Esophagus muscularis mucosa (tissue), 4 donors: ENCODE data around the gene NDUFS7. TPM values are rescaled to one million over a fixed set of nuclear protein-coding genes. Genes with fewer than 3 reads are reported as not detected.
A peak's percentile ranks its signal among the peaks of the same experiment; 100 is the strongest.
"Not testable (repeated sequence)": the region's sequence is repeated elsewhere in the genome, so short reads cannot be mapped to it uniquely, and the experiment has no call there.

Experiments used
- DNase-seq: peaks from one replicate; pipeline ENCODE4 v3.0.0-alpha.2; 2017; ENCODE audit errors: extremely low spot score
- H3K27ac ChIP-seq, 4 donors: fragments of 200-600 bp; sonication (generic); replicated peaks in 1 of 4; 1 replicate in 3 of 4; 2 replicates in 1 of 4; pipeline ENCODE4 v1.5.1; 2016 to 2019; ENCODE audit warnings: mild to moderate bottlenecking in 1 of 4
- H3K27me3 ChIP-seq, 4 donors: fragments of 200-600 bp; sonication (generic); one replicate each; pipeline versions ENCODE4 v1.5.1 to v1.6.0; 2016 to 2019
- H3K36me3 ChIP-seq, 4 donors: fragments of 200-600 bp; sonication (generic); one replicate each; pipeline ENCODE4 v1.5.1; 2016 to 2019
- H3K4me1 ChIP-seq, 4 donors: fragments of 200-600 bp; sonication (generic); one replicate each; pipeline ENCODE4 v1.5.1; 2016 to 2019
- H3K4me3 ChIP-seq, 4 donors: fragments of 200-600 bp; sonication (generic); 1 replicate in 2 of 4; 2 replicates in 2 of 4; pipeline ENCODE4 v1.5.1; 2016 to 2019; ENCODE audit warnings: mild to moderate bottlenecking in 4 of 4, moderate library complexity in 1 of 4
- H3K9me3 ChIP-seq, 4 donors: fragments of 200-600 bp; sonication (generic); 1 replicate in 3 of 4; 2 replicates in 1 of 4; pipeline ENCODE4 v1.5.1; 2016 to 2019
- CTCF ChIP-seq, 3 experiments: fragments of 200-600 bp in 2 of 3; fragments of 450-650 bp in 1 of 3; sonication (generic) in 2 of 3; IDR thresholded peaks; one replicate each; pipeline ENCODE4 v1.5.1; 2017 to 2019; ENCODE audit warnings: antibody characterized with exemption in 3 of 3, mild to moderate bottlenecking in 2 of 3, moderate library complexity in 1 of 3
- EP300 ChIP-seq: sonication (generic); formaldehyde crosslinking; IDR thresholded peaks from one replicate; pipeline ENCODE4 v1.6.1; 2017; ENCODE audit warnings: antibody characterized with exemption
- POLR2A ChIP-seq: fragments of 450-650 bp; IDR thresholded peaks from one replicate; pipeline ENCODE4 v1.6.1; 2017; ENCODE audit warnings: antibody characterized with exemption, moderate library complexity, mild to moderate bottlenecking, low read depth
- POLR2AphosphoS5 ChIP-seq, 2 donors: sonication (generic); formaldehyde crosslinking; IDR thresholded peaks; one replicate each; pipeline ENCODE4 v1.6.1; 2017; ENCODE audit warnings: antibody characterized with exemption in 2 of 2
- WGBS: methylation state at CpG from one replicate; pipeline ENCODE4 v1.1.5; 2018; 5-methylcytosine and 5-hydroxymethylcytosine counted together
- intact Hi-C: fragments of 100-400 bp; cut with DNase I; formaldehyde crosslinking; loops from one replicate; pipeline ENCODE4 v1.15.1; 2023
- total RNA-seq, 4 donors: library from RNA; depleted of rRNA; stranded (reverse); fragments of >200 nt; gene quantifications; one replicate each; pipeline versions ENCODE4 v1.1.0 to v1.2.1, GENCODE V29; 2016

Gene NDUFS7
- total RNA-seq, 4 donors from 2014 or later, result 85.6 to 110 (median 89.4) TPM

- intact Hi-C loops, result no loop called here
- H3K4me1 ChIP-seq, result peaks cover 15 to 32% (median 27%) of the 10 kb centered on the region in 4 donors
- H3K27ac ChIP-seq, result no peak overlapping the region
- no peak for TF ChIP-seq POLR2A
- TF ChIP-seq EP300, result no peak
- TF ChIP-seq CTCF (IDR thresholded peaks at IDR 0.05), result no peak
- TF ChIP-seq POLR2AphosphoS5 (IDR thresholded peaks at IDR 0.05), result no peak
- H3K9me3 ChIP-seq, result no peaks in the 10 kb centered on the region
- H3K4me3 ChIP-seq, result peak overlapping the region; percentile 68 to 98 (median 88)
- no peak for DNase-seq
- peaks cover 48 to 68% (median 64%) of the 10 kb centered on the region in 4 donors for H3K36me3 ChIP-seq
- H3K27me3 ChIP-seq, result no peaks in the 10 kb centered on the region
- 61% methylated on average over 8 of the region's 8 CpGs for WGBS
Observed at GRCh38 chr19:1437609-1438008, 53.9 kb downstream of the NDUFS7 start.

GRCh38 chr19:1438035-1438932 is 54.6 kb downstream of the NDUFS7 start, which contains the start of gene RPS15:
Gene RPS15, plus strand, starts transcription at chr19:1438396. Its CDS starts 30 bp downstream, at chr19:1438426.
- Histone ChIP-seq H3K27ac (peak within 1 kb of the TSS; percentile 79 to 90 (median 88)), H3K27me3 (no peaks in the 10 kb centered on the region), H3K4me3 (peak within 1 kb of the TSS; percentile 68 to 98 (median 88)), H3K36me3 (peaks cover 41 to 65% (median 60%) of the 10 kb centered on the region in 4 donors), H3K9me3 (no peaks in the 10 kb centered on the region), H3K4me1 (peaks cover 15 to 32% (median 27%) of the 10 kb centered on the region in 4 donors)
- intact Hi-C loops, result no loop called here
- TF ChIP-seq POLR2AphosphoS5 (IDR thresholded peaks at IDR 0.05) (peak; percentile 98 to 99), CTCF (IDR thresholded peaks at IDR 0.05) (peak; percentile 98 to 99 (median 98)), EP300 (no peak), POLR2A (peak; percentile 86)
- peak; percentile 98 for DNase-seq
- 2% methylated on average over 33 of the region's 100 CpGs for WGBS

GRCh38 chr19:1438933-1439354 is 55.2 kb downstream of the NDUFS7 start:
- intact Hi-C loops, result no loop called here

GRCh38 chr19:1439525-1440417 is 56.1 kb downstream of the NDUFS7 start:
- 81% methylated on average over 47 of the region's 57 CpGs for WGBS
- Histone ChIP-seq H3K36me3 (peaks cover 31 to 50% (median 45%) of the 10 kb centered on the region in 4 donors), H3K4me1 (peaks cover 17 to 35% (median 30%) of the 10 kb centered on the region in 4 donors), H3K4me3 (peak overlapping the region; percentile 68 to 98 (median 88)), H3K27ac (peak overlapping the region in 3 of 4 donors; percentile 79 to 90 (median 87))
- not testable (repeated sequence) for H3K9me3 ChIP-seq, DNase-seq, H3K27me3 ChIP-seq
- intact Hi-C loops, result loop anchor here (10.0 kb wide), 1 partner anchor 75 kb away; the partner anchor contains the start of gene ADAMTSL5

More at GRCh38 chr19:1438933-1439354, 55.2 kb downstream of the NDUFS7 start:
- Histone ChIP-seq H3K9me3 (no peaks in the 10 kb centered on the region), H3K36me3 (peaks cover 37 to 59% (median 54%) of the 10 kb centered on the region in 4 donors), H3K4me3 (peak overlapping the region; percentile 68 to 98 (median 88)), H3K27ac (peak overlapping the region; percentile 79 to 90 (median 88)), H3K4me1 (peaks cover 15 to 32% (median 27%) of the 10 kb centered on the region in 4 donors), H3K27me3 (no peaks in the 10 kb centered on the region)
- under 1% methylated on average over 14 of the region's 26 CpGs for WGBS
- no peak for DNase-seq
- TF ChIP-seq POLR2A, result no peak
- TF ChIP-seq CTCF (IDR thresholded peaks at IDR 0.05), result no peak
- TF ChIP-seq EP300, result no peak
- TF ChIP-seq POLR2AphosphoS5 (IDR thresholded peaks at IDR 0.05), result no peak
